Type B pancreatic cell (in vitro differentiated cells): ENCODE measurements around the gene ARV1. TPM values are rescaled to one million over a fixed set of nuclear protein-coding genes. Genes with fewer than 3 reads are reported as not detected.
A peak's percentile ranks its signal among the peaks of the same experiment; 100 is the strongest.

ENCODE experiments used
- DNase-seq: peaks from one replicate; pipeline ENCODE4 v3.0.0; 2021; ENCODE audit warnings: mixed read lengths; ENCODE audit not compliant: unreplicated experiment; ENCODE audit errors: extremely low spot score
- H3K27ac Mint-ChIP-seq: 2 replicates; pipeline ENCODE4 v1.8.0; 2021; ENCODE audit warnings: mild to moderate bottlenecking, mixed read lengths
- H3K27me3 Mint-ChIP-seq: 2 replicates; pipeline ENCODE4 v1.8.0; 2021; ENCODE audit warnings: mixed read lengths
- H3K36me3 Mint-ChIP-seq: 2 replicates; pipeline ENCODE4 v1.8.0; 2021; ENCODE audit warnings: mixed read lengths
- H3K4me1 Mint-ChIP-seq: one replicate; pipeline ENCODE4 v1.8.0; 2021; ENCODE audit warnings: mixed read lengths; ENCODE audit not compliant: unreplicated experiment
- H3K4me3 Mint-ChIP-seq: 2 replicates; pipeline ENCODE4 v1.8.0; 2021; ENCODE audit warnings: mild to moderate bottlenecking, mixed read lengths
- H3K9me3 Mint-ChIP-seq: 2 replicates; pipeline ENCODE4 v1.8.0; 2021; ENCODE audit warnings: mixed read lengths
- total RNA-seq: library from RNA; stranded (reverse); gene quantifications from 2 replicates; pipeline ENCODE4 v1.2.1, GENCODE V29; 2021; ENCODE audit warnings: low replicate concordance
- TF ChIP-seq, protein P1 (sequence below): fragments of 200-600 bp; sonication (generic); conservative IDR thresholded peaks from 2 replicates; pipeline ENCODE4 v1.5.0; 2021; ENCODE audit warnings: antibody characterized with exemption, mild to moderate bottlenecking

Gene ARV1
- total RNA-seq, 1 donor from 2014 or later: 12.8 TPM

DNA sequence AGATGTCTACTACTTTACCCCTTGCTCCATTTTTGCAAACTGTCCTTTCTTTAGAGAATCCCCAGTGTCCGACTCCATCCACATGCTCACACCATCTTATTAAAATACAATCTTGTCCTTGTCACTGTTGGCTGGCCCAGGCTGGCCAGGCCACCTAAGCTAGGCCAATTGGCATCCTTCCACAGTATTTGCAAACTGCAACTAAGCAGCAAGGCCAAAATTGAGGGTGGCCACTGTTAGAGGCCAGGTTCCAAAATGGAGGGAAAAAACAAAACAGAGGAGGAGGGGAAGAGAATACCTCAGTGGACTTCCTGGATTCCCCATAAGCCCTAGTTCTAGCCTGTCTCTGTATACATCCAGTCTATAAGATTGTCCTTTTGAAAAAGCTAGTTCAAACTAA, 56.9 kb downstream of the ARV1 start:
- Mint-ChIP-seq H3K4me1 (peaks cover 11% of the 10 kb centered on the region), H3K36me3 (peaks cover 10% of the 10 kb centered on the region), H3K27me3 (peaks cover 2% of the 10 kb centered on the region), H3K4me3 (no peak overlapping the region), H3K9me3 (no peaks in the 10 kb centered on the region), H3K27ac (no peak overlapping the region)
- TF ChIP-seq, protein P1, sequence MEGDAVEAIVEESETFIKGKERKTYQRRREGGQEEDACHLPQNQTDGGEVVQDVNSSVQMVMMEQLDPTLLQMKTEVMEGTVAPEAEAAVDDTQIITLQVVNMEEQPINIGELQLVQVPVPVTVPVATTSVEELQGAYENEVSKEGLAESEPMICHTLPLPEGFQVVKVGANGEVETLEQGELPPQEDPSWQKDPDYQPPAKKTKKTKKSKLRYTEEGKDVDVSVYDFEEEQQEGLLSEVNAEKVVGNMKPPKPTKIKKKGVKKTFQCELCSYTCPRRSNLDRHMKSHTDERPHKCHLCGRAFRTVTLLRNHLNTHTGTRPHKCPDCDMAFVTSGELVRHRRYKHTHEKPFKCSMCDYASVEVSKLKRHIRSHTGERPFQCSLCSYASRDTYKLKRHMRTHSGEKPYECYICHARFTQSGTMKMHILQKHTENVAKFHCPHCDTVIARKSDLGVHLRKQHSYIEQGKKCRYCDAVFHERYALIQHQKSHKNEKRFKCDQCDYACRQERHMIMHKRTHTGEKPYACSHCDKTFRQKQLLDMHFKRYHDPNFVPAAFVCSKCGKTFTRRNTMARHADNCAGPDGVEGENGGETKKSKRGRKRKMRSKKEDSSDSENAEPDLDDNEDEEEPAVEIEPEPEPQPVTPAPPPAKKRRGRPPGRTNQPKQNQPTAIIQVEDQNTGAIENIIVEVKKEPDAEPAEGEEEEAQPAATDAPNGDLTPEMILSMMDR: no peak
- no peak for DNase-seq

DNA sequence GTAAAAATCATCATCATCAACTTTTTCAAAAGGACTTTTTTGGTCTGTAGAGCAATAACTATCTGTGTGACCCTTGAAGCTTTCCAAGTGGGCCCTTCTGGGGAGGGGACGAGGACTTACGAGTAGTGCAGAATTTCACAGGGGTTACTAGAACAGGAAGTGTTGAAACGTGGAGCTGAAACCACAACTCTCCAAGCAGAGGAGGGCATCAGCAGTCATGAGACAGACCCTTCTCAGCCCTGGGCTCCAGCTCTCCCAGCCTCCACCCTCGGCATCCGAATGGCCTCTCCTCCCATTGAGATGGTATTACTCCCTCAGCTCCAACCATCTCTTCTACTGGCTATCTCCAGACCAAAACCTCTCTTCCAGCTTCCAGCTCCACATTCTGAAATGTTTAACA, 57.5 kb downstream of the ARV1 start:
- H3K27me3 Mint-ChIP-seq: peaks cover 5% of the 10 kb centered on the region
- H3K4me3 Mint-ChIP-seq: no peak overlapping the region
- TF ChIP-seq, protein P1: no peak
- peaks cover 15% of the 10 kb centered on the region for H3K4me1 Mint-ChIP-seq
- H3K36me3 Mint-ChIP-seq: peaks cover 7% of the 10 kb centered on the region
- no peaks in the 10 kb centered on the region for H3K9me3 Mint-ChIP-seq
- no peak for DNase-seq
- H3K27ac Mint-ChIP-seq: no peak overlapping the region

DNA sequence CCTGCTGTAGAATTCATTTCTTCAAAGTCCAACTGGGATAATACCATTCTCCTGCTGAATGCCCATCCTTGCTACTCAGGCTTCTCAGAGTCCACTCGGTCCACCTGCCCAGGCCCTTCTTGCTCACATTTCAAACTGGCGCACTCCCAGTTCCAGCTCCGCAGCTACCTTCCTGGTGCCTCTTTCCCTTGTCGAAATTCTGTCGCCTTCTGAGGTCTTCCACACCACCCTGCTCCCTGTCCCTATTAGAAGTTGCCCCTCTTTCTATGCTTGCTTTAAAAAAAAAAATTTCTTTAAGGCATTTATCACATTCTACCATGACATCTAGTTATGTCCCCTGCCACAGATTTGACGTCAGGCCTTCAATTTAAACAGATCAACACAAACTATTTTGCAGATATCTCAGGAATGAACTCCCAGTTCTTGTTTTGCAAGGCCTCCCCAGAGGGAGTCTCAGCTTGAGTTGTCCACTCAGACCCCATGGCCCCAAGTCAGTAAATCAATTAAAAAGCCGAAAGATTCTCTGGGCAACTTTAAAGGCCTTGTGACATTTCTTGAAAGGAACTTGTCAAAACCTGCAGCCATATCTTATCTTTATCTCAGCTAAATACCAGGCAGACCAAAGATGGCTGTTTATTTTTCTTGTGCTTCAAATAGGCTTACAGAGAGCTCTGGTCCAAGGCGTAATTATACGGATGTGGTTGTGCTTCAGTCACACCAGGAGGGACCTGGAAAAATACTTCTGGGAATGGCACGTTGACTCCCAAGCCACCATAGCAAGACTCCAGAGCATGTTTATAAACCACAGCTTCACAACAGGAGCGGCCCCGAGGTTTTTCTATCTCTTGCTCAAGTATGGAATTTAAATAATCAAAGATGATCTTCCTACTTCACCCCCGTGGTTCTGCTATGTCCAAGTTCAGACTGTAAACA, 59.0 kb downstream of the ARV1 start:
- Mint-ChIP-seq H3K4me3 (peak overlapping the region; percentile 87), H3K4me1 (peaks cover 16% of the 10 kb centered on the region), H3K9me3 (no peaks in the 10 kb centered on the region), H3K27ac (peak overlapping the region; percentile 65), H3K36me3 (peaks cover 7% of the 10 kb centered on the region), H3K27me3 (peaks cover 6% of the 10 kb centered on the region)
- DNase-seq: no peak
- TF ChIP-seq, protein P1: no peak

DNA sequence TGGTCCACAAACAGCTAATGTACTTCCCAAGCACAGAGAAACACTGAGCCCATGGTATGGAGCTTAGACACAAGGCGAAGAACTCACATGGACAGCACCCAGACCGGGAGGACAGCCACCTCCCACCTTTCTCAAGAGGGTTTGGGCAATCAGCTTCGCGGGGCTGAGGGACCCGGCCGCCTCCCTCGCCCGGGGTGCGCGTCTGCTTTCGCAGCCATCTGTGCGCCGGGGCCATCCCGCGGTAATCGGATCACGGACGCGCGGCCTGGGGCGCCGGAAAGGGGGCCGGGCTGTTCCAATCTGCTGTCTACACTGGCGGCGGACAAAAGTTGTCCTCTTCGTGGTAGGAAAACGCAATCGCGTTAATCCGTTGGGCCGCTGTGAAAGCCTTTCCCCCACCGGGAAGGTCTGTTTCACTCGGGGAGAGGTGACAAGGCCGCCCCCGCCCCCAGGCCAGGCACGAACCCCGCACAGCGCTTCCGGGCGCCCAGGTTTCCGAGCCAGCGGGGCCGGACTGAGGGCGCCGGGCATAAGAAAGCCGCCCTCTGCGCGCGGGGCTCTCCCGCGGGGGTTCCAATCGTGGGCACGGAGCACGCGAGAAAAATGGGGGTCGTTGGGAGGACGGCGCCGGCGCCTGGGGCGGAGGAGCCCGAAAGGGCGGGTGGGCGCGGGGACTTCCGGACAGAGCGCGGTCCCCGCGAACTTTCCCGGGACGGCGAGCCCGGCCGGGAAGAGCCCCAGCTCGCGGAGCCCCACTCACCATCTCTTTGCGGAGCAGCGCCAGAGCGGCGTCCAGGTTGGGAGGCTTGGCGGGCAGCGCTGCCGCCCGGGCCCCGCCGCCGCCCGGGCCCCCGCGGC, 60.5 kb downstream of the ARV1 start:
- peaks cover 16% of the 10 kb centered on the region for H3K4me1 Mint-ChIP-seq
- H3K27ac Mint-ChIP-seq: peak overlapping the region; percentile 62
- TF ChIP-seq, protein P1: no peak

DNA sequence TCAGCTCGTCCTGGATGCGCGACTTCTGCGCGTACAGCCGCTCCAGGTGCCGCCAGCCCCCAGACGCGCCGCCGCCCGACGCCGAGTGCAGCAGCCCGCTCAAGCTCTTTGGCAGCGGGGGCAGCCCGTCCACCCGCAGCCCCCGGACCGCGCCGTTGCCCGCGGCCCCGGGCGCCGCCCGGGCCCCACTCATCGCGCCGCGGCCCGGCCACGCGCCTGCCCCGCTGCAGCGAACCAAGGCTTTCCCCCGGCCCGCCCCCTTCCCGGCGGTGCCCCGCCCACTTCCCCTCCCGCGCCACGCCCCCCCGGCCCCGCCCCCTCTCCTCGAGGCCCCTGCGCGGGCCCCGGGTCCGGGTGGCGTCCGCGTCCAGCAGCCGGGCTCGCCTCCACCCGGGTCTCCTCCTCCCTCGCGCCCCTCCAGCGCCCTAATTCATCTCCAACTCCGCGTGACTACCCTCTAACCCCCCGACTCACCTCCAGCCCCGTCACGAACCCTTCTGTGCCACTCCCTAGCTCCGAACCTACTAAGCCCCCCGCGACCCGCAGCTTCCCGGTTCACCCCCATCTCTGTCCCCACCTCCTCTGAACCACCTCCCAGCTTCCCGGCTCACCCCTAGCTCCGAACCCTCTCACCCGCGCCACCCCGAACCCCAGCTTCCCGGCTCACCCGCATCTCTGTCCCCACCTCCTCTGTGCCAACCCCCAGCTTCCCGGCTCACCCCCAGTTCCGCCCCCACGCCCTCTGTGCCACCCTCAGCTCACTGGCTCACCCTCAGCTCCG, 61.3 kb downstream of the ARV1 start, which contains the start of gene FAM89A:
TSS of gene FAM89A (minus strand) at position 236 of the 781 bp plus-strand sequence. CDS start at position 193, 43 bp downstream.
- peaks cover 16% of the 10 kb centered on the region for H3K4me1 Mint-ChIP-seq
- H3K36me3 Mint-ChIP-seq: peaks cover 8% of the 10 kb centered on the region
- peaks cover 6% of the 10 kb centered on the region for H3K9me3 Mint-ChIP-seq
- peak within 1 kb of the TSS; percentile 62 for H3K27ac Mint-ChIP-seq
- peaks cover 16% of the 10 kb centered on the region for H3K27me3 Mint-ChIP-seq
- TF ChIP-seq, protein P1: no peak
- DNase-seq: peak; percentile 79
- peak within 1 kb of the TSS; percentile 87 for H3K4me3 Mint-ChIP-seq

More for the DNA sequence above, 60.5 kb downstream of the ARV1 start:
- peaks cover 7% of the 10 kb centered on the region for H3K36me3 Mint-ChIP-seq
- no peak for DNase-seq
- peaks cover 9% of the 10 kb centered on the region for H3K27me3 Mint-ChIP-seq
- H3K9me3 Mint-ChIP-seq: no peaks in the 10 kb centered on the region
- peak overlapping the region; percentile 87 for H3K4me3 Mint-ChIP-seq
